Lung microvascular endothelial cell (primary cell): Measurements from ENCODE around the gene WBP2. TPM values are rescaled to one million over a fixed set of nuclear protein-coding genes. Genes with fewer than 3 reads are reported as not detected.

ENCODE experiments used
- DNase-seq, 2 donors: peaks; one replicate each; pipeline versions ENCODE4 v3.0.0 to v3.0.0-alpha.2; 2010; ENCODE audit warnings: low read depth in 2 of 2
- total RNA-seq: library from RNA; depleted of rRNA; stranded (reverse); fragments of >200 nt; gene quantifications from 2 replicates; pipeline ENCODE4 v1.2.1, GENCODE V29; 2014

WBP2 gene
- total RNA-seq, 1 donor from 2014 or later = 24.4 TPM

GRCh38 chr17:75845058-75845711 lies 9.9 kb downstream of the WBP2 start:
- DNase-seq = peak; percentile 79 to 80

GRCh38 chr17:75844530-75845057 lies 10.5 kb downstream of the WBP2 start:
- DNase-seq = peak in 1 of 2 donors; percentile 33

- DNase-seq = peak; percentile 23 to 35
Measured at GRCh38 chr17:75843577-75844529, 11.3 kb downstream of the WBP2 start, which contains the start of gene UNC13D. Gene UNC13D (minus strand): TSS chr17:75844404. CDS start chr17:75844337, 67 bp downstream.

- DNase-seq = no peak
Measured at GRCh38 chr17:75842963-75843576, 12.1 kb downstream of the WBP2 start.

- DNase-seq = no peak
Measured at GRCh38 chr17:75842411-75842810, 12.7 kb downstream of the WBP2 start.

- no peak for DNase-seq
Measured at GRCh38 chr17:75840799-75841164, 14.4 kb downstream of the WBP2 start.

- DNase-seq = no peak
Measured at GRCh38 chr17:75839942-75840798, 15.0 kb downstream of the WBP2 start.

- no peak for DNase-seq
Measured at GRCh38 chr17:75838410-75838809, 16.7 kb downstream of the WBP2 start.

- peak in 1 of 2 donors; percentile 38 for DNase-seq
Measured at GRCh38 chr17:75837899-75838298, 17.2 kb downstream of the WBP2 start.

- DNase-seq = no peak
Measured at GRCh38 chr17:75836605-75837004, 18.5 kb downstream of the WBP2 start.

- no peak for DNase-seq
Measured at GRCh38 chr17:75835654-75835987, 19.5 kb downstream of the WBP2 start.

- DNase-seq = no peak
Measured at GRCh38 chr17:75834928-75835653, 20.0 kb downstream of the WBP2 start.

- no peak for DNase-seq
Measured at GRCh38 chr17:75834279-75834920, 20.7 kb downstream of the WBP2 start.

GRCh38 chr17:75832652-75833400 lies 22.3 kb downstream of the WBP2 start:
- DNase-seq = peak in 1 of 2 donors; percentile 38

GRCh38 chr17:75832164-75832651 lies 22.9 kb downstream of the WBP2 start:
- DNase-seq = peak; percentile 76 to 82

- DNase-seq = no peak
Measured at GRCh38 chr17:75831032-75831571, 24.0 kb downstream of the WBP2 start.

GRCh38 chr17:75830164-75831031 lies 24.7 kb downstream of the WBP2 start:
- peak in 1 of 2 donors; percentile 36 for DNase-seq

GRCh38 chr17:75829747-75830146 lies 25.4 kb downstream of the WBP2 start:
- no peak for DNase-seq
